ENCODE measurements around the gene CAMTA1.

- TF ChIP-seq CTCF (IDR thresholded peaks at IDR 0.05) (no peak), POLR2A (IDR thresholded peaks at IDR 0.05) (no peak)
These were observed 484.3 kb downstream of the CAMTA1 start for GRCh38 chr1:7269525-7269924.
